ENCODE data around the gene KCNK3. TPM values are rescaled to one million over a fixed set of nuclear protein-coding genes. Genes with fewer than 3 reads are reported as not detected.

KCNK3 gene
- total and polyA plus RNA-seq, 2 of the 13 experiments (the other 11 are each of a cell fraction or from before 2014, with no cell fraction given): not detected

GRCh38 chr2:26764078-26764887 is 71.8 kb downstream of the KCNK3 start, which contains the start of gene SLC35F6 (continued):
- peak; percentile 56; the same call in 1 of the 2 replicates for TF ChIP-seq KDM5B (CRISPR knock-in tag; IDR thresholded peaks at IDR 0.05; ENCODE audit: borderline replicate concordance)
- 0 out of 2 replicates have a peak, but pooled peaks have one; percentile 22 for TF ChIP-seq NR0B2 (CRISPR knock-in tag; IDR thresholded peaks at IDR 0.05)
- TF ChIP-seq ZNF230 (CRISPR knock-in tag; IDR thresholded peaks at IDR 0.05): no peak; the same call in 1 of the 2 replicates
- TF ChIP-seq ATF2 (CRISPR knock-in tag; IDR thresholded peaks at IDR 0.05): peak; percentile 40; the same call in 1 of the 2 replicates
- no peak; the same call in 1 of the 2 replicates for TF ChIP-seq NKX3-1 (CRISPR knock-in tag; IDR thresholded peaks at IDR 0.05)
- peak; percentile 90 for TF ChIP-seq KMT2B (CRISPR knock-in tag; IDR thresholded peaks at IDR 0.05)
- no peak for TF ChIP-seq ZNF562 (CRISPR knock-in tag; IDR thresholded peaks at IDR 0.05; ENCODE audit: borderline replicate concordance)
- TF ChIP-seq REL (CRISPR knock-in tag; conservative IDR thresholded peaks at IDR 0.05): no peak; the same call in 1 of the 2 replicates
- no peak for TF ChIP-seq ZUFSP (CRISPR knock-in tag; IDR thresholded peaks at IDR 0.05; ENCODE audit: borderline replicate concordance)
- peak; percentile 74 for TF ChIP-seq MYC (CRISPR knock-in tag; IDR thresholded peaks at IDR 0.05; ENCODE audit: borderline replicate concordance)
- 0 out of 2 replicates have a peak, but pooled peaks have one; percentile 92 for TF ChIP-seq TBP (CRISPR knock-in tag; IDR thresholded peaks at IDR 0.05)
- no peak for TF ChIP-seq LRRFIP1 (CRISPR knock-in tag; conservative IDR thresholded peaks at IDR 0.05)
- TF ChIP-seq GZF1 (CRISPR knock-in tag; IDR thresholded peaks at IDR 0.05): no peak
- TF ChIP-seq ZNF850 (CRISPR knock-in tag; conservative IDR thresholded peaks at IDR 0.05): no peak
- TF ChIP-seq BRCA1 (CRISPR knock-in tag; IDR thresholded peaks at IDR 0.05): no peak
- peak; percentile 55; the same call in 1 of the 2 replicates for TF ChIP-seq KAT7 (CRISPR knock-in tag; IDR thresholded peaks at IDR 0.05; ENCODE audit: borderline replicate concordance)
- peak; percentile 93 for TF ChIP-seq BHLHE40 (IDR thresholded peaks at IDR 0.05; ENCODE audit: low read length)
- TF ChIP-seq GMEB2 (CRISPR knock-in tag; IDR thresholded peaks at IDR 0.05; ENCODE audit: low read depth): no peak
- TF ChIP-seq ZNF83 (CRISPR knock-in tag; IDR thresholded peaks at IDR 0.05; ENCODE audit: borderline replicate concordance): no peak; the same call in 1 of the 2 replicates
- TF ChIP-seq IRF9 (CRISPR knock-in tag; IDR thresholded peaks at IDR 0.05; ENCODE audit: borderline replicate concordance): peak; percentile 81; the same call in 1 of the 2 replicates

Data from HepG2 (cell line).